H9 (cell line): Measurements from ENCODE around the gene TMEM254. TPM values are rescaled to one million over a fixed set of nuclear protein-coding genes. Genes with fewer than 3 reads are reported as not detected.
"Not testable (repeated sequence)": the region's sequence is repeated elsewhere in the genome, so short reads cannot be mapped to it uniquely, and the experiment has no call there.

ENCODE experiments used
- DNase-seq: peaks from one replicate; pipeline ENCODE4 v3.0.0-alpha.2; 2017
- H2AFZ ChIP-seq: one replicate; pipeline ENCODE4 v1.6.1; 2013; ENCODE audit warnings: mild to moderate bottlenecking, low read length, control low read depth, moderate library complexity
- H2AK5ac ChIP-seq: 2 replicates; pipeline ENCODE4 v1.6.1; 2013; ENCODE audit warnings: low read length, control low read depth, mixed read lengths; ENCODE audit not compliant: insufficient read length
- H2BK120ac ChIP-seq: one replicate; pipeline ENCODE4 v1.6.1; 2013; ENCODE audit warnings: low read depth, mild to moderate bottlenecking, low read length, control low read depth, inconsistent platforms; ENCODE audit not compliant: poor library complexity, severe bottlenecking
- H2BK12ac ChIP-seq: 2 replicates; pipeline ENCODE4 v1.6.1; 2013; ENCODE audit warnings: low read length, control low read depth, mixed read lengths, low read depth; ENCODE audit not compliant: insufficient read length
- H2BK15ac ChIP-seq: 2 replicates; pipeline ENCODE4 v1.6.1; 2013; ENCODE audit warnings: low read depth, low read length, control low read depth
- H2BK20ac ChIP-seq: one replicate; pipeline ENCODE4 v1.6.1; 2013; ENCODE audit warnings: low read depth, mild to moderate bottlenecking, low read length, control low read depth, inconsistent platforms; ENCODE audit not compliant: poor library complexity, severe bottlenecking
- H2BK5ac ChIP-seq: 2 replicates; pipeline ENCODE4 v1.6.1; 2013; ENCODE audit warnings: low read length, control low read depth, mixed read lengths; ENCODE audit not compliant: insufficient read length
- H3K14ac ChIP-seq: 2 replicates; pipeline ENCODE4 v1.6.1; 2013; ENCODE audit warnings: low read length, control low read depth; ENCODE audit not compliant: insufficient read depth
- H3K18ac ChIP-seq: 2 replicates; pipeline ENCODE4 v1.6.1; 2013; ENCODE audit warnings: low read depth, mild to moderate bottlenecking, mixed read lengths, low read length, control low read depth; ENCODE audit not compliant: insufficient read length
- H3K23ac ChIP-seq: 2 replicates; pipeline ENCODE4 v1.6.1; 2013; ENCODE audit warnings: low read length, control low read depth, mixed read lengths, low read depth; ENCODE audit not compliant: insufficient read length
- H3K23me2 ChIP-seq: 2 replicates; pipeline ENCODE4 v1.6.1; 2013; ENCODE audit warnings: low read depth, mild to moderate bottlenecking, mixed read lengths, low read length, control low read depth; ENCODE audit not compliant: insufficient read length, poor library complexity, severe bottlenecking
- H3K27ac ChIP-seq: 2 replicates; pipeline ENCODE4 v1.5.1; 2013; ENCODE audit warnings: low read length, control low read depth, mixed read lengths, low read depth; ENCODE audit not compliant: insufficient read length
- H3K27me3 ChIP-seq: 2 replicates; pipeline ENCODE4 v1.6.1; 2013; ENCODE audit warnings: low read length, control low read depth, inconsistent platforms; ENCODE audit not compliant: insufficient read depth
- H3K4ac ChIP-seq: 2 replicates; pipeline ENCODE4 v1.6.1; 2013; ENCODE audit warnings: low read depth, mild to moderate bottlenecking, control low read depth, inconsistent platforms, low read length, moderate library complexity
- H3K4me1 ChIP-seq: 2 replicates; pipeline ENCODE4 v1.6.1; 2013; ENCODE audit warnings: low read length, control low read depth, inconsistent platforms; ENCODE audit not compliant: insufficient read depth
- H3K4me2 ChIP-seq: 2 replicates; pipeline ENCODE4 v1.6.1; 2013; ENCODE audit warnings: low read length, control low read depth, mixed read lengths; ENCODE audit not compliant: insufficient read length, insufficient read depth
- H3K56ac ChIP-seq: 2 replicates; pipeline ENCODE4 v1.6.1; 2013; ENCODE audit warnings: low read depth, mild to moderate bottlenecking, mixed read lengths, low read length, control low read depth; ENCODE audit not compliant: insufficient read length
- H3K79me1 ChIP-seq: 2 replicates; pipeline ENCODE4 v1.6.1; 2013; ENCODE audit warnings: low read depth, mild to moderate bottlenecking, moderate library complexity, low read length, control low read depth, inconsistent platforms; ENCODE audit not compliant: insufficient read depth, poor library complexity, severe bottlenecking
- H3K79me2 ChIP-seq: 2 replicates; pipeline ENCODE4 v1.6.1; 2013; ENCODE audit warnings: low read length, control low read depth, inconsistent platforms; ENCODE audit not compliant: insufficient read depth
- H3K9ac ChIP-seq: 2 replicates; pipeline ENCODE4 v1.6.1; 2013; ENCODE audit warnings: low read length, control low read depth, mixed read lengths; ENCODE audit not compliant: insufficient read length; ENCODE audit errors: extremely low read depth
- H3K9me3 ChIP-seq: one replicate; pipeline ENCODE4 v1.6.1; 2013; ENCODE audit warnings: low read depth, low read length, inconsistent platforms; ENCODE audit not compliant: control insufficient read depth
- H3T11ph ChIP-seq: one replicate; pipeline ENCODE4 v1.6.1; 2013; ENCODE audit warnings: mild to moderate bottlenecking, low read length, control low read depth, inconsistent platforms
- H4K20me1 ChIP-seq: one replicate; pipeline ENCODE4 v1.6.1; 2013; ENCODE audit not compliant: control insufficient read depth, insufficient read length, insufficient read depth
- H4K5ac ChIP-seq: 2 replicates; pipeline ENCODE4 v1.6.1; 2013; ENCODE audit warnings: low read depth, mild to moderate bottlenecking, mixed read lengths, low read length, control low read depth; ENCODE audit not compliant: insufficient read length
- H4K8ac ChIP-seq: replicated peaks from 2 replicates; pipeline ENCODE4 v1.6.1; 2013; ENCODE audit warnings: low read length, control low read depth, mixed read lengths, low read depth; ENCODE audit not compliant: insufficient read length
- H4K91ac ChIP-seq: 2 replicates; pipeline ENCODE4 v1.6.1; 2013; ENCODE audit warnings: low read depth, mild to moderate bottlenecking, moderate library complexity, mixed read lengths, low read length, control low read depth; ENCODE audit not compliant: insufficient read length
- H3K27ac Mint-ChIP-seq, 3 experiments: 2 replicates in 2 of 3; 3 replicates in 1 of 3; pipeline ENCODE4 v1.8.0; 2020 to 2021; ENCODE audit warnings: mixed read lengths in 3 of 3, mild to moderate bottlenecking in 1 of 3, moderate library complexity in 1 of 3
- H3K27me3 Mint-ChIP-seq: 2 replicates; pipeline ENCODE4 v1.8.0; 2021; ENCODE audit warnings: low read depth, mild to moderate bottlenecking, moderate library complexity, mixed read lengths
- H3K36me3 Mint-ChIP-seq, 3 experiments: 2 replicates in 2 of 3; 3 replicates in 1 of 3; pipeline ENCODE4 v1.8.0; 2020 to 2021; ENCODE audit warnings: low read depth in 3 of 3, mixed read lengths in 3 of 3; ENCODE audit not compliant: insufficient read depth in 1 of 3
- H3K4me1 Mint-ChIP-seq, 2 experiments: 2 replicates each; pipeline ENCODE4 v1.8.0; 2020; ENCODE audit warnings: mixed read lengths in 2 of 2
- H3K4me3 Mint-ChIP-seq, 2 experiments: 2 replicates in 1 of 2; 3 replicates in 1 of 2; pipeline ENCODE4 v1.8.0; 2020 to 2021; ENCODE audit warnings: mild to moderate bottlenecking in 2 of 2, mixed read lengths in 2 of 2, moderate library complexity in 1 of 2
- H3K9me3 Mint-ChIP-seq, 2 experiments: 2 replicates in 1 of 2; 3 replicates in 1 of 2; pipeline ENCODE4 v1.8.0; 2020; ENCODE audit warnings: mild to moderate bottlenecking in 2 of 2, mixed read lengths in 2 of 2, moderate library complexity in 1 of 2
- WGBS: extraction: QIAGEN DNeasy Blood & Tissue Kit; methylation state at CpG from one replicate; pipeline ENCODE4 v1.1.7; 2013; ENCODE audit warnings: missing lambda C conversion rate, low lambda C conversion rate, mixed read lengths; ENCODE audit not compliant: insufficient read length; ENCODE audit errors: extremely low coverage; 5-methylcytosine and 5-hydroxymethylcytosine counted together
- total RNA-seq: library from RNA; stranded (reverse); gene quantifications from 2 replicates; pipeline ENCODE4 v1.2.1, GENCODE V29; 2021
- TF ChIP-seq, protein P1 (sequence below): fragments of 200-600 bp; sonication (generic); conservative IDR thresholded peaks from 3 replicates; pipeline ENCODE4 v1.8.0; 2021; ENCODE audit warnings: antibody characterized with exemption, mild to moderate bottlenecking

The TMEM254 gene
- total RNA-seq, 1 experiment from 2014 or later = 20.3 TPM

DNA sequence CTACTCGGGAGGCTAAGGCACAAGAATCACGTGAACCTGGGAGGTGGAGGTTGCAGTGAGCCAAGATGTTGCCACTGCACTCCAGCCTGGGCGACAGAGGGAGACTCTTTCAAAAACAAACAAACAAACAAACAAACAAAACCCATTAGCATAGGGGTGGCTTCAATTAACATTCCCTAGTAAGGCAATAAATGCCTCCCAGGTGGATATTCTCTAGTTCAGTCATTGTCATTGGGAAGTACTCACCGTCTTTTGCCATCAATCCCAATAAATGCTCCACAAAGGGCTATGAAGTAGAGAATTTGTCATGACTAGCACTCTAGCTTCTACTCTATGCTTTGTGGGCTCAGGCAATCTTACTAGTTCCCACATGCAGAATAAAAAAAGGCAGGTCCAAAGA lies 11.7 kb upstream of the TMEM254 start:
- H3T11ph ChIP-seq = no peak overlapping the region
- H2BK5ac ChIP-seq = no peak overlapping the region
- no CpG with 5 or more reads among the region's 4 CpGs for WGBS
- H2BK12ac ChIP-seq = no peak overlapping the region
- H3K27me3 Mint-ChIP-seq = no peaks in the 10 kb centered on the region; the same call in 1 of the 2 replicates
- no peak overlapping the region for H3K4me2 ChIP-seq
- peaks cover 17 to 20% of the 10 kb centered on the region in 2 experiments for H3K9me3 Mint-ChIP-seq
- no peaks in the 10 kb centered on the region for H3K79me2 ChIP-seq
- H2BK15ac ChIP-seq = no peak overlapping the region
- H2AFZ ChIP-seq = no peak overlapping the region
- no peak overlapping the region for H4K91ac ChIP-seq
- H2BK120ac ChIP-seq = no peak overlapping the region
- H3K79me1 ChIP-seq = no peaks in the 10 kb centered on the region
- H3K56ac ChIP-seq = no peak overlapping the region
- H4K20me1 ChIP-seq = no peaks in the 10 kb centered on the region
- no peak overlapping the region for H3K4me3 Mint-ChIP-seq
- H3K18ac ChIP-seq = no peak overlapping the region
- no peak overlapping the region for H3K14ac ChIP-seq
- peaks cover 9 to 13% (median 12%) of the 10 kb centered on the region in 3 experiments for H3K36me3 Mint-ChIP-seq
- no peak overlapping the region for H2AK5ac ChIP-seq
- H4K5ac ChIP-seq = no peak overlapping the region
- H3K4ac ChIP-seq = no peak overlapping the region
- peaks cover 15 to 16% of the 10 kb centered on the region in 2 experiments for H3K4me1 Mint-ChIP-seq
- no peak overlapping the region for H3K9ac ChIP-seq
- no peaks in the 10 kb centered on the region; the same call in 1 of the 2 replicates for H3K4me1 ChIP-seq
- no peak overlapping the region for H2BK20ac ChIP-seq
- H4K8ac ChIP-seq = no peak overlapping the region
- no peak overlapping the region for H3K27ac ChIP-seq
- H3K23me2 ChIP-seq = no peaks in the 10 kb centered on the region
- DNase-seq = no peak
- no peaks in the 10 kb centered on the region for H3K9me3 ChIP-seq
- no peaks in the 10 kb centered on the region for H3K27me3 ChIP-seq
- TF ChIP-seq, protein P1, sequence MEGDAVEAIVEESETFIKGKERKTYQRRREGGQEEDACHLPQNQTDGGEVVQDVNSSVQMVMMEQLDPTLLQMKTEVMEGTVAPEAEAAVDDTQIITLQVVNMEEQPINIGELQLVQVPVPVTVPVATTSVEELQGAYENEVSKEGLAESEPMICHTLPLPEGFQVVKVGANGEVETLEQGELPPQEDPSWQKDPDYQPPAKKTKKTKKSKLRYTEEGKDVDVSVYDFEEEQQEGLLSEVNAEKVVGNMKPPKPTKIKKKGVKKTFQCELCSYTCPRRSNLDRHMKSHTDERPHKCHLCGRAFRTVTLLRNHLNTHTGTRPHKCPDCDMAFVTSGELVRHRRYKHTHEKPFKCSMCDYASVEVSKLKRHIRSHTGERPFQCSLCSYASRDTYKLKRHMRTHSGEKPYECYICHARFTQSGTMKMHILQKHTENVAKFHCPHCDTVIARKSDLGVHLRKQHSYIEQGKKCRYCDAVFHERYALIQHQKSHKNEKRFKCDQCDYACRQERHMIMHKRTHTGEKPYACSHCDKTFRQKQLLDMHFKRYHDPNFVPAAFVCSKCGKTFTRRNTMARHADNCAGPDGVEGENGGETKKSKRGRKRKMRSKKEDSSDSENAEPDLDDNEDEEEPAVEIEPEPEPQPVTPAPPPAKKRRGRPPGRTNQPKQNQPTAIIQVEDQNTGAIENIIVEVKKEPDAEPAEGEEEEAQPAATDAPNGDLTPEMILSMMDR = no peak
- no peak overlapping the region for H3K23ac ChIP-seq
- no peak overlapping the region for H3K27ac Mint-ChIP-seq

- not testable (repeated sequence) for H2BK15ac ChIP-seq, H2AFZ ChIP-seq, H3K27ac ChIP-seq, H4K20me1 ChIP-seq, H3K4me3 Mint-ChIP-seq, H3K27me3 Mint-ChIP-seq, H2BK120ac ChIP-seq, H3T11ph ChIP-seq, H3K4me1 ChIP-seq, H3K14ac ChIP-seq, H3K4ac ChIP-seq, H2AK5ac ChIP-seq, H3K27me3 ChIP-seq, H3K23me2 ChIP-seq, H3K9ac ChIP-seq, H3K27ac Mint-ChIP-seq, H3K9me3 ChIP-seq, H4K91ac ChIP-seq, H4K5ac ChIP-seq, H3K23ac ChIP-seq, H3K56ac ChIP-seq, H2BK5ac ChIP-seq, H2BK20ac ChIP-seq, H3K4me2 ChIP-seq, H4K8ac ChIP-seq, H3K79me1 ChIP-seq, H3K79me2 ChIP-seq, H3K18ac ChIP-seq, DNase-seq, H2BK12ac ChIP-seq
- peaks cover 12 to 15% of the 10 kb centered on the region in 2 experiments for H3K4me1 Mint-ChIP-seq
- H3K9me3 Mint-ChIP-seq = peaks cover 17 to 20% of the 10 kb centered on the region in 2 experiments
- peaks cover 9 to 13% (median 12%) of the 10 kb centered on the region in 3 experiments for H3K36me3 Mint-ChIP-seq
These were observed 10.6 kb upstream of the TMEM254 start for GRCh38 chr10:80067821-80068220.
